CD14-positive monocyte (primary cell): Measurements from ENCODE around the gene RAMP2. TPM values are rescaled to one million over a fixed set of nuclear protein-coding genes. Genes with fewer than 3 reads are reported as not detected.

Experiments
- DNase-seq, 3 donors: peaks; one replicate each; pipeline ENCODE4 v3.0.0-alpha.2; 2011 to 2022
- H2AFZ ChIP-seq: 2 replicates; pipeline ENCODE4 v1.6.0; 2012; ENCODE audit warnings: mild to moderate bottlenecking, low read depth, low read length, inconsistent platforms; ENCODE audit not compliant: insufficient read depth, poor library complexity, severe bottlenecking
- H3K27ac ChIP-seq, 2 donors: 1 replicate in 1 of 2; 2 replicates in 1 of 2; pipeline ENCODE4 v1.5.1; 2012 to 2013; ENCODE audit warnings: low read length in 2 of 2, control low read depth in 1 of 2, inconsistent platforms in 1 of 2, low read depth in 1 of 2, mild to moderate bottlenecking in 1 of 2
- H3K27me3 ChIP-seq, 2 donors: one replicate each; pipeline versions ENCODE4 v1.6.0 to v1.6.1; 2011 to 2013; ENCODE audit warnings: low read length in 2 of 2; ENCODE audit not compliant: control insufficient read depth in 2 of 2, insufficient read depth in 2 of 2
- H3K36me3 ChIP-seq, 2 donors: replicated peaks in 1 of 2; 1 replicate in 1 of 2; 2 replicates in 1 of 2; pipeline versions ENCODE4 v1.5.1 to v1.6.1; 2012 to 2013; ENCODE audit warnings: low read length in 2 of 2, control low read depth in 1 of 2, inconsistent platforms in 1 of 2, mild to moderate bottlenecking in 1 of 2; ENCODE audit not compliant: insufficient read depth in 2 of 2, control insufficient read depth in 1 of 2
- H3K4me1 ChIP-seq, 2 donors: 1 replicate in 1 of 2; 2 replicates in 1 of 2; pipeline versions ENCODE4 v1.5.1 to v1.6.1; 2012 to 2013; ENCODE audit warnings: low read length in 2 of 2, control low read depth in 1 of 2, inconsistent platforms in 1 of 2, mild to moderate bottlenecking in 1 of 2, moderate library complexity in 1 of 2; ENCODE audit not compliant: insufficient read depth in 2 of 2, control insufficient read depth in 1 of 2
- H3K4me2 ChIP-seq: replicated peaks from 2 replicates; pipeline ENCODE3; 2012; ENCODE audit warnings: low read length, moderate library complexity, mild to moderate bottlenecking; ENCODE audit not compliant: poor library complexity, severe bottlenecking; ENCODE audit errors: extremely low read depth
- H3K4me3 ChIP-seq, 3 experiments: fragments of 200-600 bp in 1 of 3; sonication (generic) in 1 of 3; replicated peaks in 1 of 3; 1 replicate in 2 of 3; 2 replicates in 1 of 3; pipeline ENCODE4 v1.5.1; 2011 to 2013; ENCODE audit warnings: low read length in 3 of 3, mild to moderate bottlenecking in 3 of 3, control low read depth in 2 of 3, low read depth in 2 of 3, inconsistent platforms in 1 of 3, moderate library complexity in 1 of 3
- H3K79me2 ChIP-seq: 2 replicates; pipeline ENCODE4 v1.6.0; 2012; ENCODE audit warnings: mild to moderate bottlenecking, control low read depth, inconsistent platforms, low read length, moderate library complexity; ENCODE audit not compliant: insufficient read depth
- H3K9ac ChIP-seq: 2 replicates; pipeline ENCODE4 v1.6.0; 2017; ENCODE audit warnings: low read length, mild to moderate bottlenecking; ENCODE audit not compliant: insufficient read depth, poor library complexity, severe bottlenecking
- H3K9me3 ChIP-seq, 2 donors: replicated peaks in 1 of 2; 1 replicate in 1 of 2; 2 replicates in 1 of 2; pipeline versions ENCODE4 v1.5.1 to v1.6.1; 2012 to 2013; ENCODE audit warnings: low read length in 2 of 2, control low read depth in 1 of 2; ENCODE audit not compliant: control insufficient read depth in 1 of 2, insufficient read depth in 1 of 2
- H4K20me1 ChIP-seq: 2 replicates; pipeline ENCODE4 v1.6.0; 2012; ENCODE audit warnings: mild to moderate bottlenecking, low read length, control low read depth, moderate library complexity; ENCODE audit not compliant: insufficient read depth
- H3K27ac Mint-ChIP-seq, 7 donors: one replicate each; pipeline ENCODE4 v1.8.0; 2020; ENCODE audit warnings: mild to moderate bottlenecking in 7 of 7, mixed read lengths in 7 of 7, moderate library complexity in 6 of 7, inconsistent platforms in 2 of 7
- H3K27me3 Mint-ChIP-seq, 3 donors: one replicate each; pipeline ENCODE4 v1.8.0; 2021 to 2022; ENCODE audit warnings: low read depth in 3 of 3, mild to moderate bottlenecking in 3 of 3, mixed read lengths in 3 of 3, moderate library complexity in 3 of 3, inconsistent platforms in 1 of 3
- H3K36me3 Mint-ChIP-seq, 2 donors: one replicate each; pipeline ENCODE4 v1.8.0; 2020; ENCODE audit warnings: mixed read lengths in 2 of 2, inconsistent platforms in 1 of 2, mild to moderate bottlenecking in 1 of 2
- H3K4me1 Mint-ChIP-seq: one replicate; pipeline ENCODE4 v1.8.0; 2020; ENCODE audit warnings: mild to moderate bottlenecking, mixed read lengths
- H3K4me3 Mint-ChIP-seq, 2 donors: one replicate each; pipeline ENCODE4 v1.8.0; 2020; ENCODE audit warnings: mild to moderate bottlenecking in 2 of 2, mixed read lengths in 2 of 2, moderate library complexity in 1 of 2
- H3K9me3 Mint-ChIP-seq, 7 donors: one replicate each; pipeline ENCODE4 v1.8.0; 2020 to 2022; ENCODE audit warnings: mixed read lengths in 7 of 7, mild to moderate bottlenecking in 6 of 7, moderate library complexity in 6 of 7, inconsistent platforms in 2 of 7
- WGBS: methylation state at CpG from one replicate; pipeline ENCODE4 v1.1.5; 2013; ENCODE audit warnings: missing lambda C conversion rate; ENCODE audit not compliant: insufficient coverage; 5-methylcytosine and 5-hydroxymethylcytosine counted together
- intact Hi-C, 2 donors: fragments of 100-400 bp; cut with micrococcal nuclease; formaldehyde crosslinking; loops; one replicate each; pipeline versions ENCODE4 v1.15.0 to v1.15.1; 2023
- polyA minus RNA-seq: library from RNA; depleted of rRNA, polyadenylated mRNA; stranded (reverse); fragments of >200 nt; gene quantifications from 2 replicates; pipeline ENCODE4 v1.2.3, GENCODE V29; 2012
- polyA plus RNA-seq, 3 donors: library from polyadenylated mRNA; depleted of rRNA in 1 of 3; unstranded in 2 of 3; stranded (reverse) in 1 of 3; fragments of 300-500 nt in 2 of 3; fragments of >200 nt in 1 of 3; fragmentation: Illumina TruSeq in 2 of 3; gene quantifications; 1 replicate in 2 of 3; 2 replicates in 1 of 3; pipeline ENCODE4 v1.2.3, GENCODE V29; 2012 to 2021
- total RNA-seq, 12 experiments: library from RNA in 1 of 12; stranded (reverse) in 1 of 12; fragments of 120-200 nt in 1 of 12; gene quantifications; one replicate each; pipeline ENCODE4 v1.2.4 and lab custom pipeline; 2013 to 2026; ENCODE audit warnings: mixed read lengths in 6 of 12, inconsistent platforms in 1 of 12
- TF ChIP-seq, protein P1 (sequence below): fragments of 200-600 bp; IDR thresholded peaks from one replicate; pipeline ENCODE4 v1.8.0; 2022; ENCODE audit warnings: antibody characterized with exemption, mild to moderate bottlenecking

RAMP2 gene, protein sequence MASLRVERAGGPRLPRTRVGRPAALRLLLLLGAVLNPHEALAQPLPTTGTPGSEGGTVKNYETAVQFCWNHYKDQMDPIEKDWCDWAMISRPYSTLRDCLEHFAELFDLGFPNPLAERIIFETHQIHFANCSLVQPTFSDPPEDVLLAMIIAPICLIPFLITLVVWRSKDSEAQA
- total RNA-seq (2013), result 0.08 TPM
- polyA plus RNA-seq (not detected), polyA minus RNA-seq (not detected in 2 replicates), total RNA-seq (lab: John Stamatoyannopoulos, UW) (0 to 0.70 (median 0.03) reads per million in 11 experiments)

DNA sequence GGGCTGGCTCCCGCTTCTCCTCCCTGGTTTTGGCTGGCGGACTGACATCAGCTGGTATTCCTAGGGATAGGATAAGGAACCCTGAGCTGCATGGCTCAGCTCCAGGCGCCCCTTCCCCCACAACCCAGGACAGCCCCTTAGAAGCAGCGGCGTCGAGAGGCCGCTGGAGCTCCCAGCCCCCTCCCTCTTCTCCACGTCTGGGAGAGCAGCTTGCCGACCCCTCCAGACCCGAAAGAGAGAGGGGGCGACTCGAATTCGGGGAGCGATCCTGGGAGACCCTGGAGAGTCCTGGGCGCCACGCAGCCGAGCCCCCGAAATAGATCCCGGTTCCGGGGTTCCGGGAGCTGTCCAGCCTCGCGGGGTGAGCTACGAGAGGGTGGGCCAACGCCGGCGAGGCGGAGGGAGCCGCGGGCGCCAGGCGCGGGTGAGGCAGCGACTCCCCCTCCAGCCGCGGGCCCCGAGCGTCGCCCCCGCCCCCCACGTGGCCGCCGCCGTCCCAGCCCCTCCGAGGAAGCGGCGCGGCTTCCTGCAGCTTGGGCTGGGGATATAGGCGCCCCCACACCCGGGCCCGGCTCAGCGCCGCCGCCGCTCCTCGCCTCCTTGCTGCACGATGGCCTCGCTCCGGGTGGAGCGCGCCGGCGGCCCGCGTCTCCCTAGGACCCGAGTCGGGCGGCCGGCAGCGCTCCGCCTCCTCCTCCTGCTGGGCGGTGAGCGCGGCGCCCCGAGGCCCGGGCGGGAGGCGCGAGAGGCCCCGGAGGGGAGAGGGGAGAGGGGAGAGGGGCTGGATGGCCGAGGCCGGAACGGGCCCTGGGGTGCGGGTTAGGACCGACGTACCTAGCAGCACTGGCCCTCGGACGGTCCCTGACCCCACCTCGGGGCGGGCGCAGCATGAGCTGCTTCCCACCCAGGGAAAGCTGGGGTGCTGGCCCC lies at the start of gene RAMP2:
RAMP2 (plus strand) TSS at position 576 of the 930 bp plus-strand sequence; CDS start at position 611, 35 bp downstream.
- 3% methylated on average over 83 of the region's 92 CpGs for WGBS
- H3K27me3 ChIP-seq, result peaks cover 30 to 39% of the 10 kb centered on the region in 2 donors
- H3K4me2 ChIP-seq, result peak within 1 kb of the TSS; percentile 57

More for the DNA sequence above, at the start of gene RAMP2:
- Mint-ChIP-seq H3K9me3 (peaks cover 0 to 9% (median 3%) of the 10 kb centered on the region in 7 donors), H3K4me3 (peak within 1 kb of the TSS in 1 of 2 donors; percentile 78), H3K4me1 (peaks cover 18% of the 10 kb centered on the region), H3K27ac (peak within 1 kb of the TSS in 1 of 7 donors; percentile 8), H3K36me3 (peaks cover 0 to 6% of the 10 kb centered on the region in 2 donors), H3K27me3 (peaks cover 46 to 63% (median 50%) of the 10 kb centered on the region in 3 donors)
- Histone ChIP-seq H3K4me3 (peak within 1 kb of the TSS in 1 of 3 experiments; percentile 59), H3K79me2 (no peaks in the 10 kb centered on the region), H2AFZ (peak within 1 kb of the TSS; percentile 53), H3K9ac (no peak within 1 kb of the TSS), H3K36me3 (no peaks in the 10 kb centered on the region), H3K9me3 (peaks cover 5 to 9% of the 10 kb centered on the region in 2 donors), H3K4me1 (peaks cover 21% of the 10 kb centered on the region in 2 donors), H3K27ac (no peak within 1 kb of the TSS), H4K20me1 (no peaks in the 10 kb centered on the region)
- TF ChIP-seq, protein P1, sequence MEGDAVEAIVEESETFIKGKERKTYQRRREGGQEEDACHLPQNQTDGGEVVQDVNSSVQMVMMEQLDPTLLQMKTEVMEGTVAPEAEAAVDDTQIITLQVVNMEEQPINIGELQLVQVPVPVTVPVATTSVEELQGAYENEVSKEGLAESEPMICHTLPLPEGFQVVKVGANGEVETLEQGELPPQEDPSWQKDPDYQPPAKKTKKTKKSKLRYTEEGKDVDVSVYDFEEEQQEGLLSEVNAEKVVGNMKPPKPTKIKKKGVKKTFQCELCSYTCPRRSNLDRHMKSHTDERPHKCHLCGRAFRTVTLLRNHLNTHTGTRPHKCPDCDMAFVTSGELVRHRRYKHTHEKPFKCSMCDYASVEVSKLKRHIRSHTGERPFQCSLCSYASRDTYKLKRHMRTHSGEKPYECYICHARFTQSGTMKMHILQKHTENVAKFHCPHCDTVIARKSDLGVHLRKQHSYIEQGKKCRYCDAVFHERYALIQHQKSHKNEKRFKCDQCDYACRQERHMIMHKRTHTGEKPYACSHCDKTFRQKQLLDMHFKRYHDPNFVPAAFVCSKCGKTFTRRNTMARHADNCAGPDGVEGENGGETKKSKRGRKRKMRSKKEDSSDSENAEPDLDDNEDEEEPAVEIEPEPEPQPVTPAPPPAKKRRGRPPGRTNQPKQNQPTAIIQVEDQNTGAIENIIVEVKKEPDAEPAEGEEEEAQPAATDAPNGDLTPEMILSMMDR, result no peak
- intact Hi-C loops, result no loop called here
- no peak for DNase-seq
